Measurements from ENCODE around the gene AHI1. TPM values are rescaled to one million over a fixed set of nuclear protein-coding genes. Genes with fewer than 3 reads are reported as not detected.

AHI1 gene
- total RNA-seq, 1 donor from 2014 or later: 38.3 TPM

DNA sequence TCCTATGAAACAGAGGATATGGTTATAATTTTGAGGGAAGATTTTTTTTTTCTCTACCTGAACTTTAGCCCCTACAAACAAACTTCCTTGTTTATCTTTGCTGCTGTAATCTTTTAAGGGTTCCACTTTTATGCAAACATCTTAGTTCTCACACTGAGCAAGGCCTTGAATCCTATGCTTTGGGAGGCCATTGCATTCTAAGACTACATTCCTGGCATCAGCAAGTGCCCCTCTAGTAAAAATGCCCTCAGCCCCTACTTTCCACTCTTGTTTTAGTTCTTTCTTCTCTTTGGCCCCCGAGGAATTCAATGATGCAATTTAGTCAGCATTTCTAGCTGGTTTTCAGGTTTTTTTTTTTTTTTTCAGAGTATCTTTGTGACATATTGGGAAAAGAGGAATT is 8.1 kb upstream of the AHI1 start:
- Mint-ChIP-seq H3K27ac (peak overlapping the region; percentile 89), H3K36me3 (ENCODE audit: insufficient read depth) (no peaks in the 10 kb centered on the region), H3K4me3 (ENCODE audit: low read depth) (no peak overlapping the region), H3K4me1 (ENCODE audit: low read depth) (peaks cover 20% of the 10 kb centered on the region), H3K27me3 (no peaks in the 10 kb centered on the region), H3K9me3 (ENCODE audit: low read depth) (no peaks in the 10 kb centered on the region)
- DNase-seq (ENCODE audit: low spot score, unreplicated experiment): no peak
- TF ChIP-seq, protein P1, sequence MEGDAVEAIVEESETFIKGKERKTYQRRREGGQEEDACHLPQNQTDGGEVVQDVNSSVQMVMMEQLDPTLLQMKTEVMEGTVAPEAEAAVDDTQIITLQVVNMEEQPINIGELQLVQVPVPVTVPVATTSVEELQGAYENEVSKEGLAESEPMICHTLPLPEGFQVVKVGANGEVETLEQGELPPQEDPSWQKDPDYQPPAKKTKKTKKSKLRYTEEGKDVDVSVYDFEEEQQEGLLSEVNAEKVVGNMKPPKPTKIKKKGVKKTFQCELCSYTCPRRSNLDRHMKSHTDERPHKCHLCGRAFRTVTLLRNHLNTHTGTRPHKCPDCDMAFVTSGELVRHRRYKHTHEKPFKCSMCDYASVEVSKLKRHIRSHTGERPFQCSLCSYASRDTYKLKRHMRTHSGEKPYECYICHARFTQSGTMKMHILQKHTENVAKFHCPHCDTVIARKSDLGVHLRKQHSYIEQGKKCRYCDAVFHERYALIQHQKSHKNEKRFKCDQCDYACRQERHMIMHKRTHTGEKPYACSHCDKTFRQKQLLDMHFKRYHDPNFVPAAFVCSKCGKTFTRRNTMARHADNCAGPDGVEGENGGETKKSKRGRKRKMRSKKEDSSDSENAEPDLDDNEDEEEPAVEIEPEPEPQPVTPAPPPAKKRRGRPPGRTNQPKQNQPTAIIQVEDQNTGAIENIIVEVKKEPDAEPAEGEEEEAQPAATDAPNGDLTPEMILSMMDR (IDR thresholded peaks at IDR 0.05; ENCODE audit: unreplicated experiment): no peak

GRCh38 chr6:135505222-135505621 is 7.7 kb upstream of the AHI1 start:
- Mint-ChIP-seq H3K36me3 (ENCODE audit: insufficient read depth) (no peaks in the 10 kb centered on the region), H3K27me3 (no peaks in the 10 kb centered on the region), H3K4me1 (ENCODE audit: low read depth) (peaks cover 20% of the 10 kb centered on the region), H3K9me3 (ENCODE audit: low read depth) (no peaks in the 10 kb centered on the region), H3K27ac (peak overlapping the region; percentile 89), H3K4me3 (ENCODE audit: low read depth) (no peak overlapping the region)
- DNase-seq (ENCODE audit: low spot score, unreplicated experiment): no peak
- TF ChIP-seq, protein P1 (IDR thresholded peaks at IDR 0.05; ENCODE audit: unreplicated experiment): no peak

GRCh38 chr6:135504734-135505133 is 7.2 kb upstream of the AHI1 start:
- DNase-seq (ENCODE audit: low spot score, unreplicated experiment): no peak

GRCh38 chr6:135503703-135504475 is 6.3 kb upstream of the AHI1 start:
- no peaks in the 10 kb centered on the region for H3K27me3 Mint-ChIP-seq
- no peaks in the 10 kb centered on the region for H3K36me3 Mint-ChIP-seq (ENCODE audit: insufficient read depth)
- H3K9me3 Mint-ChIP-seq (ENCODE audit: low read depth): no peaks in the 10 kb centered on the region
- TF ChIP-seq, protein P1 (IDR thresholded peaks at IDR 0.05; ENCODE audit: unreplicated experiment): no peak
- no peak overlapping the region for H3K27ac Mint-ChIP-seq
- peaks cover 20% of the 10 kb centered on the region for H3K4me1 Mint-ChIP-seq (ENCODE audit: low read depth)
- DNase-seq (ENCODE audit: low spot score, unreplicated experiment): no peak
- no peak overlapping the region for H3K4me3 Mint-ChIP-seq (ENCODE audit: low read depth)

More at GRCh38 chr6:135504734-135505133, 7.2 kb upstream of the AHI1 start:
- Mint-ChIP-seq H3K9me3 (ENCODE audit: low read depth) (no peaks in the 10 kb centered on the region), H3K4me3 (ENCODE audit: low read depth) (no peak overlapping the region), H3K36me3 (ENCODE audit: insufficient read depth) (no peaks in the 10 kb centered on the region), H3K4me1 (ENCODE audit: low read depth) (peaks cover 20% of the 10 kb centered on the region), H3K27ac (peak overlapping the region; percentile 2), H3K27me3 (no peaks in the 10 kb centered on the region)
- TF ChIP-seq, protein P1 (IDR thresholded peaks at IDR 0.05; ENCODE audit: unreplicated experiment): no peak

DNA sequence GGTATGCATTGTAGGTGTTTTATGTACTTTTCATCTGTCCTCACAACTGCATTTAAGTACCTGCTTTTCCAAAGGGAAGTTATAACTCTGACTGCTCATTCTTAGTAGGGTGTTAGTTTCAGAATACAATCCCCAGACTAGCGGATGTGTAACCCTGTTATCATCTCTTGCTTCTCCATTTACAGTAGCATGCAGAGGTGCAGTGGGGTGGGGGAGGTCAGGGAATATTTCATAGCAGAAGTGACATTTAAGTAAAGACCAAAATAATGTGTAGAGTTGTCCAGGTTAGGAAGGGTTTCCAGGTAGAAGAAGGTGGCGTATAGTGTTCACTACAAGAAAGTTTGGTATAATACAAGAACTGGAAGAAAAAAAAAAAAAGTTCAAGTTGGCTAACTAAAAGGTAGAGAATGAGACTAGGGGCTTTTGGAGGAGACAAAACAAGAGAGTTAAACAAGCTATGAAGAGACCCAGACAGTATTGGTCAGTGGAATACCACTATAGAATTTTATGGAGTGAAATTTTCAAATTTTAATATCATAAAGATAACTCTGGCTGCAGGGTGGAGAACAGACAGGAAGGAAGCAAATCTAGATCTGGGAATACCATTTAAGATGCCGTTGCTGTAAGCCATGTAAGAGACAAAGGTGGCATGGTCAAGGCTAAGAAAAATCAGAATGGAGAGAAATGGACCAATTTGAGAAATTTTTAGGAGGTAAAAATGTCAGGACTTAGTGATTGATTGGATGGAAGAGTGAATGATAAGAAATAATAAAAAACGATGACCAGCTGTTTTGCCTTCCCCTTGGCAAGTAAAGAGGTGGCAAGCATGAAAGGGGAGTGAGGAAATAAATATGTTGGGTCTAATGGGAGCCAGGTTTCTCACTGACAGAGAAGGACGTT is 2.2 kb upstream of the AHI1 start:
- TF ChIP-seq, protein P1 (IDR thresholded peaks at IDR 0.05; ENCODE audit: unreplicated experiment): no peak
- no peaks in the 10 kb centered on the region for H3K9me3 Mint-ChIP-seq (ENCODE audit: low read depth)

More for the DNA sequence above, 2.2 kb upstream of the AHI1 start:
- Mint-ChIP-seq H3K27me3 (no peaks in the 10 kb centered on the region), H3K4me1 (ENCODE audit: low read depth) (peaks cover 13% of the 10 kb centered on the region), H3K36me3 (ENCODE audit: insufficient read depth) (no peaks in the 10 kb centered on the region), H3K27ac (no peak overlapping the region), H3K4me3 (ENCODE audit: low read depth) (no peak overlapping the region)
- no peak for DNase-seq (ENCODE audit: low spot score, unreplicated experiment)
